HG02870 (cell line): Measurements from ENCODE around the gene RCOR1.
"Not testable (repeated sequence)": the region's sequence is repeated elsewhere in the genome, so short reads cannot be mapped to it uniquely, and the experiment has no call there.

Experiments used
- ATAC-seq: cut with Tn5 transposase; IDR thresholded peaks from one replicate; pipeline ENCODE4 v1.9.1; 2021; ENCODE audit warnings: mild to moderate bottlenecking, moderate library complexity; ENCODE audit not compliant: unreplicated experiment

The RCOR1 gene

GRCh38 chr14:102570334-102570995, 22.0 kb upstream of the RCOR1 start:
- ATAC-seq, result no peak

- ATAC-seq, result no peak
These were observed 21.4 kb upstream of the RCOR1 start for GRCh38 chr14:102571043-102571442.

GRCh38 chr14:102571478-102572042, 20.9 kb upstream of the RCOR1 start:
- ATAC-seq, result no peak

GRCh38 chr14:102573161-102573560, 19.3 kb upstream of the RCOR1 start:
- ATAC-seq, result not testable (repeated sequence)

- ATAC-seq, result no peak
These were observed 18.8 kb upstream of the RCOR1 start for GRCh38 chr14:102573591-102574046.

GRCh38 chr14:102574281-102575159, 17.9 kb upstream of the RCOR1 start:
- no peak for ATAC-seq

- ATAC-seq, result no peak
These were observed 17.1 kb upstream of the RCOR1 start for GRCh38 chr14:102575160-102575845.

- ATAC-seq, result not testable (repeated sequence)
These were observed 16.5 kb upstream of the RCOR1 start for GRCh38 chr14:102575846-102576428.

GRCh38 chr14:102578821-102579220, 13.6 kb upstream of the RCOR1 start:
- ATAC-seq, result no peak

- no peak for ATAC-seq
These were observed 12.5 kb upstream of the RCOR1 start for GRCh38 chr14:102579696-102580549.

- no peak for ATAC-seq
These were observed 11.8 kb upstream of the RCOR1 start for GRCh38 chr14:102580550-102581110.

- no peak for ATAC-seq
These were observed 11.3 kb upstream of the RCOR1 start for GRCh38 chr14:102581193-102581592.

- no peak for ATAC-seq
These were observed 8.7 kb upstream of the RCOR1 start for GRCh38 chr14:102583726-102584125.

GRCh38 chr14:102584871-102585869, 7.3 kb upstream of the RCOR1 start:
- ATAC-seq, result no peak

- no peak for ATAC-seq
These were observed 5.9 kb upstream of the RCOR1 start for GRCh38 chr14:102586420-102587104.

- ATAC-seq, result no peak
These were observed 3.6 kb upstream of the RCOR1 start for GRCh38 chr14:102588821-102589220.

GRCh38 chr14:102589761-102590290, 2.6 kb upstream of the RCOR1 start:
- no peak for ATAC-seq
